Osteoblast (primary cell): ENCODE results near the gene SDCBP2. TPM values are rescaled to one million over a fixed set of nuclear protein-coding genes. Genes with fewer than 3 reads are reported as not detected.

Experiments used
- DNase-seq: peaks from one replicate; pipeline ENCODE4 v3.0.0; 2011; ENCODE audit warnings: low spot score, mixed read lengths; ENCODE audit not compliant: insufficient read length; ENCODE audit errors: missing footprints
- H2AFZ ChIP-seq: 2 replicates; pipeline ENCODE4 v1.6.0; 2011; ENCODE audit warnings: mild to moderate bottlenecking, low read length
- H3K27ac ChIP-seq: 2 replicates; pipeline ENCODE4 v1.5.1; 2011; ENCODE audit warnings: mild to moderate bottlenecking, low read depth, low read length, moderate library complexity
- H3K27me3 ChIP-seq: 2 replicates; pipeline ENCODE4 v1.6.0; 2012; ENCODE audit warnings: mild to moderate bottlenecking, control low read depth, inconsistent platforms, low read length, moderate library complexity; ENCODE audit not compliant: insufficient read depth
- H3K36me3 ChIP-seq: 2 replicates; pipeline ENCODE4 v1.5.1; 2011; ENCODE audit warnings: mild to moderate bottlenecking, low read length, control low read depth, moderate library complexity; ENCODE audit not compliant: insufficient read depth
- H3K4me1 ChIP-seq: 2 replicates; pipeline ENCODE4 v1.5.1; 2011; ENCODE audit warnings: mild to moderate bottlenecking, low read length, control low read depth, moderate library complexity; ENCODE audit not compliant: insufficient read depth
- H3K4me2 ChIP-seq: 2 replicates; pipeline ENCODE4 v1.6.0; 2011; ENCODE audit warnings: mild to moderate bottlenecking, low read length; ENCODE audit not compliant: insufficient read depth
- H3K4me3 ChIP-seq: fragments of 200-600 bp; sonication (generic); 3 replicates; pipeline ENCODE4 v1.5.1; 2012; ENCODE audit warnings: mild to moderate bottlenecking, low read length, inconsistent platforms; ENCODE audit not compliant: insufficient read depth
- H3K79me2 ChIP-seq: 2 replicates; pipeline ENCODE4 v1.6.0; 2012; ENCODE audit warnings: mild to moderate bottlenecking, low read length, control low read depth, inconsistent platforms; ENCODE audit not compliant: insufficient read depth
- H3K9me3 ChIP-seq: 2 replicates; pipeline ENCODE4 v1.5.1; 2011; ENCODE audit warnings: low read depth, low read length, control low read depth
- H4K20me1 ChIP-seq: 2 replicates; pipeline ENCODE4 v1.6.0; 2012; ENCODE audit warnings: mild to moderate bottlenecking, low read length, control low read depth; ENCODE audit not compliant: insufficient read depth
- CTCF ChIP-seq: IDR thresholded peaks from 2 replicates; pipeline ENCODE4 v1.5.1; 2011; ENCODE audit warnings: mild to moderate bottlenecking, low read depth, low read length, moderate library complexity; ENCODE audit errors: extremely low read depth
- total RNA-seq: library from RNA; depleted of rRNA; stranded (reverse); fragments of >200 nt; gene quantifications from 2 replicates; pipeline ENCODE4 v1.2.3, GENCODE V29; 2012

SDCBP2 gene
- total RNA-seq, 1 donor: 2.2 TPM

GRCh38 chr20:1310506-1311190 lies 18.3 kb downstream of the SDCBP2 start:
- no peak overlapping the region for H3K4me3 ChIP-seq

GRCh38 chr20:1310071-1310470 lies 18.9 kb downstream of the SDCBP2 start:
- Histone ChIP-seq H3K4me2 (no peak overlapping the region), H3K36me3 (peaks cover 5% of the 10 kb centered on the region), H3K27ac (no peak overlapping the region), H2AFZ (no peak overlapping the region), H4K20me1 (no peaks in the 10 kb centered on the region), H3K27me3 (no peaks in the 10 kb centered on the region), H3K9me3 (no peaks in the 10 kb centered on the region), H3K4me1 (peaks cover 6% of the 10 kb centered on the region), H3K79me2 (no peaks in the 10 kb centered on the region), H3K4me3 (no peak overlapping the region)
- DNase-seq: peak; percentile 29
- TF ChIP-seq CTCF: no peak

More at GRCh38 chr20:1310506-1311190, 18.3 kb downstream of the SDCBP2 start:
- DNase-seq: peak; percentile 71
- peaks cover 6% of the 10 kb centered on the region for H3K4me1 ChIP-seq
- TF ChIP-seq CTCF: no peak
- no peak overlapping the region for H3K27ac ChIP-seq
- no peak overlapping the region for H3K4me2 ChIP-seq
- H4K20me1 ChIP-seq: no peaks in the 10 kb centered on the region
- no peaks in the 10 kb centered on the region for H3K36me3 ChIP-seq
- no peaks in the 10 kb centered on the region for H3K27me3 ChIP-seq
- no peaks in the 10 kb centered on the region for H3K79me2 ChIP-seq
- no peak overlapping the region for H2AFZ ChIP-seq
- no peaks in the 10 kb centered on the region for H3K9me3 ChIP-seq

- no peaks in the 10 kb centered on the region for H3K27me3 ChIP-seq
- no peak overlapping the region for H3K4me2 ChIP-seq
- no peaks in the 10 kb centered on the region for H4K20me1 ChIP-seq
- TF ChIP-seq CTCF: no peak
- no peak overlapping the region for H3K4me3 ChIP-seq
- no peaks in the 10 kb centered on the region for H3K79me2 ChIP-seq
- peak; percentile 25 for DNase-seq
- peaks cover 6% of the 10 kb centered on the region for H3K36me3 ChIP-seq
- H3K27ac ChIP-seq: no peak overlapping the region
- peaks cover 6% of the 10 kb centered on the region for H3K4me1 ChIP-seq
- H3K9me3 ChIP-seq: no peaks in the 10 kb centered on the region
- H2AFZ ChIP-seq: no peak overlapping the region
These were observed 19.5 kb downstream of the SDCBP2 start for GRCh38 chr20:1309439-1309847.

GRCh38 chr20:1308702-1309095 lies 20.2 kb downstream of the SDCBP2 start:
- no peak overlapping the region for H3K4me2 ChIP-seq
- H2AFZ ChIP-seq: no peak overlapping the region
- no peak for TF ChIP-seq CTCF

More at GRCh38 chr20:1308702-1309095, 20.2 kb downstream of the SDCBP2 start:
- no peaks in the 10 kb centered on the region for H4K20me1 ChIP-seq
- no peak overlapping the region for H3K4me3 ChIP-seq
- no peak overlapping the region for H3K27ac ChIP-seq
- DNase-seq: peak; percentile 46
- H3K9me3 ChIP-seq: no peaks in the 10 kb centered on the region
- H3K79me2 ChIP-seq: no peaks in the 10 kb centered on the region
- no peaks in the 10 kb centered on the region for H3K27me3 ChIP-seq
- peaks cover 6% of the 10 kb centered on the region for H3K36me3 ChIP-seq
- H3K4me1 ChIP-seq: peaks cover 4% of the 10 kb centered on the region
